GM23338 (cell line): ENCODE results near the gene MORC2. TPM values are rescaled to one million over a fixed set of nuclear protein-coding genes. Genes with fewer than 3 reads are reported as not detected.

Experiments
- ATAC-seq: fragments of 200-7000 bp; cut with Tn5 transposase; 3 replicates; pipeline ENCODE4 v1.9.1; 2020
- DNase-seq: peaks from one replicate; pipeline ENCODE4 v3.0.0-alpha.2; 2015; ENCODE audit warnings: low spot score
- H2AFZ ChIP-seq: fragments of 200-600 bp; sonication (generic); 2 replicates; pipeline ENCODE4 v1.8.0; 2016; ENCODE audit warnings: antibody characterized with exemption, mild to moderate bottlenecking, moderate library complexity
- H3F3A ChIP-seq: fragments of 200-600 bp; sonication (generic); replicated peaks from 2 replicates; pipeline ENCODE4 v1.8.0; 2017; ENCODE audit warnings: antibody characterized with exemption, mixed run types, low read depth
- H3K27ac ChIP-seq: fragments of 200-600 bp; sonication (generic); 2 replicates; pipeline ENCODE4 v1.6.1; 2016; ENCODE audit warnings: low read depth
- H3K27me3 ChIP-seq: fragments of 200-600 bp; sonication (generic); 2 replicates; pipeline ENCODE4 v1.8.0; 2016; ENCODE audit warnings: mild to moderate bottlenecking, mixed run types, moderate library complexity; ENCODE audit not compliant: insufficient read depth
- H3K36me3 ChIP-seq: fragments of 200-600 bp; sonication (generic); 2 replicates; pipeline ENCODE4 v1.8.0; 2016; ENCODE audit warnings: mild to moderate bottlenecking; ENCODE audit not compliant: insufficient read depth
- H3K4me1 ChIP-seq: fragments of 200-600 bp; sonication (generic); 2 replicates; pipeline ENCODE4 v1.8.0; 2016; ENCODE audit warnings: mild to moderate bottlenecking, moderate library complexity; ENCODE audit not compliant: insufficient read depth
- H3K4me2 ChIP-seq: fragments of 200-600 bp; sonication (generic); 2 replicates; pipeline ENCODE4 v1.7.1; 2017; ENCODE audit warnings: mixed run types
- H3K4me3 ChIP-seq: fragments of 200-600 bp; sonication (generic); 2 replicates; pipeline ENCODE4 v1.6.1; 2016; ENCODE audit warnings: mixed run types
- H3K79me2 ChIP-seq: fragments of 200-600 bp; sonication (generic); replicated peaks from 2 replicates; pipeline ENCODE4 v1.8.0; 2017; ENCODE audit warnings: mild to moderate bottlenecking; ENCODE audit not compliant: insufficient read depth
- H3K9me2 ChIP-seq: fragments of 200-600 bp; sonication (generic); 2 replicates; pipeline ENCODE4 v1.8.0; 2017; ENCODE audit not compliant: insufficient read depth
- H4K20me1 ChIP-seq: fragments of 200-600 bp; sonication (generic); replicated peaks from 2 replicates; pipeline ENCODE4 v1.8.0; 2017; ENCODE audit warnings: mild to moderate bottlenecking; ENCODE audit not compliant: insufficient read depth
- H3K27ac Mint-ChIP-seq: 2 replicates; pipeline ENCODE4 v1.8.0; 2020; ENCODE audit warnings: inconsistent platforms, mild to moderate bottlenecking, moderate library complexity, mixed read lengths
- H3K27me3 Mint-ChIP-seq: 3 replicates; pipeline ENCODE4 v1.8.0; 2022; ENCODE audit warnings: low read depth, mild to moderate bottlenecking, moderate library complexity, mixed read lengths, inconsistent platforms; ENCODE audit not compliant: insufficient read depth, poor library complexity
- H3K36me3 Mint-ChIP-seq: 3 replicates; pipeline ENCODE4 v1.8.0; 2021; ENCODE audit warnings: low read depth, mild to moderate bottlenecking, inconsistent platforms, moderate library complexity, mixed read lengths
- H3K4me1 Mint-ChIP-seq: 3 replicates; pipeline ENCODE4 v1.8.0; 2020; ENCODE audit warnings: mild to moderate bottlenecking, inconsistent platforms, mixed read lengths
- H3K4me3 Mint-ChIP-seq: 3 replicates; pipeline ENCODE4 v1.8.0; 2021; ENCODE audit warnings: moderate library complexity, mild to moderate bottlenecking, inconsistent platforms, mixed read lengths
- H3K9me3 Mint-ChIP-seq: 3 replicates; pipeline ENCODE4 v1.8.0; 2020; ENCODE audit warnings: moderate library complexity, mild to moderate bottlenecking, inconsistent platforms, mixed read lengths
- ETS1 ChIP-seq: IDR thresholded peaks from 2 replicates; pipeline ENCODE4 v1.6.1; 2016; ENCODE audit warnings: antibody characterized with exemption
- EZH2 ChIP-seq: fragments of 200-600 bp; sonication (generic); IDR thresholded peaks from one replicate; pipeline ENCODE4 v1.8.0; 2017; ENCODE audit warnings: antibody characterized with exemption, mild to moderate bottlenecking, low read depth; ENCODE audit not compliant: unreplicated experiment
- JUNB ChIP-seq: IDR thresholded peaks from one replicate; pipeline ENCODE4 v1.6.1; 2016; ENCODE audit warnings: antibody characterized with exemption; ENCODE audit not compliant: unreplicated experiment
- NANOG ChIP-seq: IDR thresholded peaks from 2 replicates; pipeline ENCODE4 v1.6.1; 2016; ENCODE audit warnings: antibody characterized with exemption, borderline replicate concordance
- POLR2AphosphoS5 ChIP-seq: IDR thresholded peaks from 2 replicates; pipeline ENCODE4 v1.6.1; 2016; ENCODE audit warnings: antibody characterized with exemption, low read depth
- REST ChIP-seq: IDR thresholded peaks from one replicate; pipeline ENCODE4 v1.6.1; 2018; ENCODE audit warnings: antibody characterized with exemption; ENCODE audit not compliant: unreplicated experiment
- STAT1 ChIP-seq: IDR thresholded peaks from one replicate; pipeline ENCODE4 v1.6.1; 2016; ENCODE audit warnings: antibody characterized with exemption; ENCODE audit not compliant: unreplicated experiment
- ZNF114 ChIP-seq: fragments of 250-450 bp; sonication (Bioruptor Pico); IDR thresholded peaks from 2 replicates; pipeline ENCODE4 v1.5.0; 2020; ENCODE audit warnings: mild to moderate bottlenecking, moderate library complexity
- ZNF331 ChIP-seq: fragments of 250-450 bp; sonication (Bioruptor Pico); IDR thresholded peaks from 2 replicates; pipeline ENCODE4 v1.5.0; 2020; ENCODE audit warnings: low read depth, mild to moderate bottlenecking, moderate library complexity
- polyA plus RNA-seq: library from polyadenylated mRNA; unstranded; fragments of >200 nt; fragmentation: Nextera tagmentation; extraction: Ambion mirVana; gene quantifications from 2 replicates; pipeline ENCODE4 v1.2.1, GENCODE V29; 2016
- total RNA-seq: library from RNA; depleted of rRNA; stranded (reverse); fragments of >200 nt; shearing (Covaris generic); gene quantifications from 2 replicates; pipeline ENCODE4 v1.2.3, GENCODE V29; 2014

Gene MORC2
- total and polyA plus RNA-seq, 2 experiments from 2014 or later: 33.1 to 63.8 TPM

GRCh38 chr22:30925667-30926066 is 42.9 kb downstream of the MORC2 start (continued):
- no peak for TF ChIP-seq REST
- TF ChIP-seq NANOG: no peak
- no peak for TF ChIP-seq STAT1

- Mint-ChIP-seq H3K36me3 (peaks cover 53% of the 10 kb centered on the region), H3K9me3 (no peaks in the 10 kb centered on the region), H3K27me3 (peaks cover 12% of the 10 kb centered on the region), H3K4me3 (no peak overlapping the region), H3K27ac (no peak overlapping the region), H3K4me1 (peaks cover 11% of the 10 kb centered on the region; the same call in 2 of the 3 replicates)
- Histone ChIP-seq H3K4me3 (no peak overlapping the region), H3K79me2 (no peaks in the 10 kb centered on the region), H3K9me2 (no peaks in the 10 kb centered on the region), H3K27me3 (no peaks in the 10 kb centered on the region), H3F3A (peaks cover 5% of the 10 kb centered on the region; the same call in 1 of the 2 replicates), H3K4me2 (no peak overlapping the region), H4K20me1 (peaks cover 5% of the 10 kb centered on the region; the same call in 1 of the 2 replicates), H2AFZ (no peak overlapping the region), H3K4me1 (no peaks in the 10 kb centered on the region), H3K27ac (no peak overlapping the region), H3K36me3 (peaks cover 26% of the 10 kb centered on the region)
- no peak for DNase-seq
- no peak for ATAC-seq
- TF ChIP-seq NANOG (no peak), EZH2 (no peak), ETS1 (no peak), STAT1 (no peak)
These were observed 45.2 kb downstream of the MORC2 start for GRCh38 chr22:30923168-30923900.

- H3K79me2 ChIP-seq: no peaks in the 10 kb centered on the region
- no peak overlapping the region for H3K4me3 ChIP-seq
- no peak overlapping the region for H3K4me2 ChIP-seq
- Mint-ChIP-seq H3K4me1 (peaks cover 11% of the 10 kb centered on the region; the same call in 2 of the 3 replicates), H3K4me3 (no peak overlapping the region), H3K27ac (no peak overlapping the region), H3K27me3 (peaks cover 12% of the 10 kb centered on the region), H3K9me3 (peaks cover 2% of the 10 kb centered on the region; the same call in 1 of the 3 replicates), H3K36me3 (peaks cover 47% of the 10 kb centered on the region)
- H3K27me3 ChIP-seq: no peaks in the 10 kb centered on the region
- peak; percentile 43 for DNase-seq
- TF ChIP-seq ZNF331 (no peak), ZNF114 (CRISPR knock-in tag) (no peak), JUNB (no peak), POLR2AphosphoS5 (peak; percentile 27; the same call in 1 of the 2 replicates)
- peaks cover 20% of the 10 kb centered on the region for H3K36me3 ChIP-seq
- peaks cover 5% of the 10 kb centered on the region; the same call in 1 of the 2 replicates for H4K20me1 ChIP-seq
- ATAC-seq: peak; percentile 18
- 0 out of 2 replicates have a peak overlapping the region, but pooled peaks have one; percentile 59 for H3K27ac ChIP-seq
- H2AFZ ChIP-seq: no peak overlapping the region
- no peaks in the 10 kb centered on the region for H3K4me1 ChIP-seq
- peaks cover 5% of the 10 kb centered on the region; the same call in 1 of the 2 replicates for H3F3A ChIP-seq
- no peaks in the 10 kb centered on the region for H3K9me2 ChIP-seq
These were observed 46.4 kb downstream of the MORC2 start for GRCh38 chr22:30922151-30922611.
